BLaER1 treated with 17β-estradiol and CSF1 and Interleukin-3, amounts not matched to agents 10 nM and 100 nM (cell line): ENCODE data around the gene DAB2IP.
A peak's percentile ranks its signal among the peaks of the same experiment; 100 is the strongest.

Source experiments
- H3K27ac ChIP-seq, 11 experiments: shearing (Covaris generic); formaldehyde crosslinking; 2 replicates each; pipeline ENCODE4 v1.8.1; 2022
- H3K27me3 ChIP-seq, 11 experiments: shearing (Covaris generic); formaldehyde crosslinking; 2 replicates each; pipeline ENCODE4 v1.8.1; 2022
- H3K36me3 ChIP-seq, 11 experiments: shearing (Covaris generic); formaldehyde crosslinking; 2 replicates each; pipeline ENCODE4 v1.8.1; 2022
- H3K4me1 ChIP-seq, 10 experiments: shearing (Covaris generic); formaldehyde crosslinking; 2 replicates each; pipeline ENCODE4 v1.8.1; 2022
- H3K4me2 ChIP-seq, 11 experiments: shearing (Covaris generic); formaldehyde crosslinking; 2 replicates each; pipeline ENCODE4 v1.8.1; 2022
- H3K4me3 ChIP-seq, 10 experiments: shearing (Covaris generic); formaldehyde crosslinking; 2 replicates each; pipeline ENCODE4 v1.8.1; 2022
- H3K9ac ChIP-seq, 11 experiments: shearing (Covaris generic); formaldehyde crosslinking; 2 replicates each; pipeline ENCODE4 v1.8.1; 2022
- H3K9me3 ChIP-seq, 11 experiments: shearing (Covaris generic); formaldehyde crosslinking; replicated peaks in 1 of 11; 2 replicates each; pipeline ENCODE4 v1.8.1; 2022
- H4K20me1 ChIP-seq, 11 experiments: shearing (Covaris generic); formaldehyde crosslinking; 2 replicates each; pipeline ENCODE4 v1.8.1; 2022
- Cebpa-rat ChIP-seq, 11 experiments: shearing (Covaris generic); IDR thresholded peaks; 2 replicates each; pipeline ENCODE4 v1.8.1; 2022

Gene DAB2IP

DNA sequence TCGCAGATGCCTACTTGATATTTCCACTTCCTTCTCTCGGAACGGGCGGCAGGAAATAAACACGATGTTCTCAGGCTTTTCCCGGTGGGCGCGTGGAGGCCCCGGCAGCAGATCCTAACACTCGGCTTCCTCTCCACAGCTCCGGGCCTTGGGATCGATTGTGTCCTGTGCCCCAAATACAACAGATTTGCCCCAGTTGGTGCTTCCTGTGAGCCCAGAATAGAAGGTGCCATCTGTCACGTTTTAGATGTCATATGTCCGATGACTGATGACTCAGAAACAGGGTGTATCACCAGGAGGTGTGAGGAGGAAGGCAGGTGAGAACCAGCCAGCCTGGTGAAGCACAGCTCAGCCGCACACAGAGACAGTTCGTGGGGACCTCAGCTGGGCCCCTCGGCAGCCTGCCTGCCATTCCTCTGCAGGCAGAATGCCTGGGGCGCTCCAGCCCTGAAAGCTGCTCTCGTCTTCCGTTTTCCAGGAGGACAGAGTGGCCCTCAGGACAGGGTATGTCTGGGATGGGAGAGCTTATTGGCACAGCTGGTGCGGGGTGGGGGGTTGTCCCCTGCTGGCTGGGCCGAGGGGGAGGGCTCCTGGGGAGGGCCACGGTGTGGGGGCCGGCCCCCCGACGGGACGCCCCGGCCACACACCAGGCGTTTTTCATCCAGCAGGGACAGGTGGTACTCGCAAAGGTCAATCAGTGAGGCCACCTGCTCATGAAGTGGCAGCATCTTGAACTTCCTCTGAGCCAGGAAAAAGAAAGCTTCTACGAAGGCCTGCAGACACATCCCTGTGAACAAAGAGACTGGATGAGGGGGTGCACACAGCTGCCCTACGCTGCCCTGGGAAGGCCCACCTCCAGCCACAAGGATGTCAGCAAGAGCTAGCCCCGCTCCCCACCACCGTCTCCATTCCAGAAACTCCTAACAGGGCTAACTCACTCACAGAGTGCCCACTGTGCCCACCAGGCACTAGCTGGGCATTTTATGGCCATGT lies 171.0 kb downstream of the DAB2IP start:
- Histone ChIP-seq H3K36me3 (no peaks in the 10 kb centered on the region), H3K9me3 (no peaks in the 10 kb centered on the region), H4K20me1 (no peaks in the 10 kb centered on the region), H3K9ac (0 out of 22 replicates have a peak overlapping the region, but pooled peaks of 1 of the 11 experiments have one; percentile 9), H3K27ac (peak overlapping the region in 2 of 11 experiments; percentile 19 to 25; a peak in 2 of 22 replicates), H3K4me2 (peak overlapping the region; percentile 43 to 86 (median 68)), H3K4me3 (no peak overlapping the region), H3K4me1 (peaks cover 23 to 59% (median 48%) of the 10 kb centered on the region in 10 experiments), H3K27me3 (no peaks in the 10 kb centered on the region)
- no peak for TF ChIP-seq Cebpa-rat (IDR thresholded peaks at IDR 0.05)

DNA sequence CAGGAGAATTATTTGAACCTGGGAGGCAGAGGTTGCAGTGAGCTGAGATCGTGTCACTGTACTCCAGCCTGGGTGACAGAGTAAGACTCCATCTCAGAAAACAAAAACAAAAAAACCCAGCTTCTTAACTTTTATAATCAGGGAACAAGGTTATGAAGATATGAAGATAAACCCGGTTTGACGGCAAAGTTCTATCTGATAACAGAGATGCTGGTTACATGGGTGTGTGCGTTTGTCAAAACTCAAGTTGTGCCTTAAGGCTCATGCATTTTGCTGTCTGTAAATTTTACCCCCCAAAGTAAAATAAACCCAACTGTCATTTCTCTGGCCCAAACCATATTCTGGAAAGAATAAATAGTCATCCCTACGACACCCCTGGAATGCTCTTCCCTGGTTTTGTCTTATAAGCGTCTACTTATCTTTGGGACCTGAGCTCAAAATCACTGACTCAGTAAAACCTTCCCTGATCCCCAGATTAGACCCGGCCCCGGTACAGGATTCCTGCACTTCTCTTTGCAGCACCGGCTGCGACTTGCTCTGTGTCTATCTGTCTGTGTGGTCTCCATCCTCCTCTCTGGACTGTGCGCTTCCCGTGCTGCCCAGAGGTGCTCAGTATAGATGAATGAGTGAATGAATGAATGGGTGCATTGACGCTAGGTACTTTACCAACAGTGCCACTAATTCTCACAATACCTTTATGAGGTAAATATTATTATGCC lies 172.2 kb downstream of the DAB2IP start:
- Histone ChIP-seq H3K4me1 (peaks cover 23 to 59% (median 48%) of the 10 kb centered on the region in 10 experiments), H3K9me3 (no peaks in the 10 kb centered on the region), H3K27ac (no peak overlapping the region), H3K9ac (no peak overlapping the region), H3K27me3 (no peaks in the 10 kb centered on the region), H3K4me2 (no peak overlapping the region), H3K4me3 (no peak overlapping the region), H4K20me1 (no peaks in the 10 kb centered on the region), H3K36me3 (no peaks in the 10 kb centered on the region)
- no peak for TF ChIP-seq Cebpa-rat (IDR thresholded peaks at IDR 0.05)

DNA sequence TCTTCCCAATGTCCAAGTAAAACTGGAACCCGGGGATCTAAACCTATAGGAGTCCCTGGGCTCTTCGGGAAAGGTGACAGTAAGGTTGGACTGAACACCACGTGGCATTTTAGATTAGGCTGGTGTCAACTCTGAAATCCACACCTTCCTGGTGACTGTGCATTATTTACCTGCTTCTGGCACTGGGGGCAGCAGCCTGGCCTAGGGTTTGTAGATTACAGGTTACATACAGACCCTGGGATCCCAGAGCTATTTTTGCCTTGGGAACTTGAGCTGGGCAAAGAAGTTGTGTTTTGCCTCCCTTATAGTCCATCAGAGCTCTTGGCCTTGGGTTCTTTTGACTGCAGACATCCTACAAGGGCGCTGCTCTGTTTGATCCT lies 173.2 kb downstream of the DAB2IP start:
- Histone ChIP-seq H3K27me3 (no peaks in the 10 kb centered on the region), H3K4me1 (peaks cover 17 to 48% (median 39%) of the 10 kb centered on the region in 10 experiments), H3K9me3 (no peaks in the 10 kb centered on the region), H3K27ac (no peak overlapping the region), H3K4me2 (peak overlapping the region in 6 of 11 experiments; percentile 14 to 43 (median 23); a peak in 9 of 22 replicates), H4K20me1 (no peaks in the 10 kb centered on the region), H3K36me3 (no peaks in the 10 kb centered on the region), H3K4me3 (no peak overlapping the region), H3K9ac (no peak overlapping the region)
- no peak for TF ChIP-seq Cebpa-rat (IDR thresholded peaks at IDR 0.05)

DNA sequence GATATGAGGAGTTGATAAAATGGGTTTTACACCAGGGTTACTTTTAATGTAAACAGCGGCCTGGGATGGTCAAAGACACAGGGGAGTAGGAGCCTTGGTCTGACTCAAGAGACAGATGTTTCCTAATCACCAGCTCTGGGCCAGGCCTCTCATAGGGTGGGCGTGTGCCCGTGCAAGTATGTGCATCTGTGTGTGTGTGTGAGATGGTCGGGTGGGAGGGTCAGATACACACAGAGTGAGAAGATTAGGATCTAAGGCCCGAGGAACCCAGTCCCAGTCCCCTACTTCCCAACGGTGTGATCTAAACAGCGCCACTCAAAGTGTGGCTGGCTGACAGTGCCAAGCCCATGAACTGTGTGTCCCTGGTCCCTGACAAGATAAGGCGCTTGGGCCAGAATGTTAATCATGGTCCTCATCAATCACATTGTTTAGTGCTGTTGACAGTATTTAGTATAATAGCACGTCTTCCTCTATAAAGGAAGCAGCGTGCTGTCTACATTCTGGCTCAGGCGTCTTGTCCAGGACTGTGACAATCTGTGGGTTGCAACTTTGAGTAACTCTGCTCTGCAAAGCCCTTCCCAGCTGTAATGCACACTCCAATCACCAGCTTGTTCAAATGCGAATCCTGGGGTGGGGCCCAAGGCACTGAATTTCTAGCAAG lies 173.7 kb downstream of the DAB2IP start:
- no peak overlapping the region for H3K4me3 ChIP-seq
- H3K27me3 ChIP-seq = no peaks in the 10 kb centered on the region
- no peak overlapping the region for H3K9ac ChIP-seq
- H3K4me2 ChIP-seq = peak overlapping the region in 5 of 11 experiments; percentile 14 to 43 (median 27); a peak in 6 of 22 replicates
- H4K20me1 ChIP-seq = no peaks in the 10 kb centered on the region
- TF ChIP-seq Cebpa-rat (IDR thresholded peaks at IDR 0.05) = no peak
- peaks cover 15 to 43% (median 34%) of the 10 kb centered on the region in 10 experiments for H3K4me1 ChIP-seq
- no peaks in the 10 kb centered on the region for H3K36me3 ChIP-seq
- no peak overlapping the region for H3K27ac ChIP-seq
- H3K9me3 ChIP-seq = no peaks in the 10 kb centered on the region

DNA sequence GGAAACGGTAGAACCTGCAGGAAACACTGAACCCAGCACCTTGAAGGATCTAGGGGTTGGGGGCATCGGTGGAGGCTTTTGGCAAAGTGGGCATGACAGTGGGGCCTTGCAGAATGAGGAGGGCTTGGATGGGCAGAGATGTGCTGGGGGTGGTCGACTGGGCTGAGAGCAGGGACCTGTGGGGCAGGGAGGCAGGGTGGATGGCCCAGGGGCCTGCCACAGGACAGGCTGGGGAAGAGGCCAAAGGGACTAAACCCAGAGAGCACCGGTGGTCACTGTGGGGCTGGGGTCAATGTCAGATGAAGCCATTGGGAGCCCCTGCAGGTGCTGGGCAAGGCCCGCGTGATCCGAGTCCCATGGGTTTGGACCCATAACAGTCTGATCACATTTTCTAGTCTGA lies 175.3 kb downstream of the DAB2IP start:
- Histone ChIP-seq H3K4me3 (no peak overlapping the region), H3K36me3 (no peaks in the 10 kb centered on the region), H3K27me3 (no peaks in the 10 kb centered on the region), H3K9me3 (no peaks in the 10 kb centered on the region), H3K27ac (no peak overlapping the region), H3K4me1 (peaks cover 7 to 28% (median 18%) of the 10 kb centered on the region in 10 experiments), H3K4me2 (no peak overlapping the region), H4K20me1 (no peaks in the 10 kb centered on the region), H3K9ac (no peak overlapping the region)
- TF ChIP-seq Cebpa-rat (IDR thresholded peaks at IDR 0.05) = no peak

DNA sequence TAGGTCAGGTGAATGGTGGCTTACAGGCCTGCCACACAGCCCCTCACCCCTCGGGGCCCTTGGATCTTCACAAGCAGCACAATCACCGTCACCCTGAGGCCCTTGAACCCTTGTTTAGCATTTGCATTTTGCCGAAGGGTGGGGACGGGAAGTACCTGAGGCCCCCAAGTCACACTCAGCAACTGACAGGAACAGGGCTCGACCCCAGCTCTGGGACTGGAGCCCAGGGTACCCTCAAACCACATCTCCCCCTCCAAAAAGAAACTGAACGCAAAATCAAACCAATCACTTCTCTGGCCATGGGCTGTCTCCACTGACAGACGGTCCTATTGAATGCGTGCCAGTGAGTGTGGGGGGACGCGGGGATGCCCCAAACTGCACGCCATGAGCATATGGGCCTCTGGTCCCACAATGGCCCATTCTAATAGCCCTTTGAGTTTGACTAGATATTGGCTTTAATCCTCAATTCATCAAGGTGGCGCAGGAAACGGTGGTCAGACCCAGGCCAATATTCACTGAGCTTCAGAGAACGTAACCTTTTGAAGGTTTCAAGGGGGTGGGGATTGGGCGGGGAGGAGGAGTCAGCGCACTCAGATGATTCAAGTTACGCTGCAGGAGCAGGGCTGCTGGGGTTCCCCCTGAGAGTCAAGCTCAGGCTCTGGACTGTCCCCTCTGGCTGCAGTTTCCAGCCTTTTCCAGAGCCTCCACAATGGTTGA lies 176.0 kb downstream of the DAB2IP start:
- no peak overlapping the region for H3K4me3 ChIP-seq
- H3K9me3 ChIP-seq = no peaks in the 10 kb centered on the region
- H3K27me3 ChIP-seq = no peaks in the 10 kb centered on the region
- no peak overlapping the region for H3K9ac ChIP-seq
- peaks cover under 1 to 21% (median 11%) of the 10 kb centered on the region in 10 experiments; a peak in 17 of 20 replicates for H3K4me1 ChIP-seq
- no peak overlapping the region for H3K27ac ChIP-seq
- H4K20me1 ChIP-seq = no peaks in the 10 kb centered on the region
- no peak overlapping the region for H3K4me2 ChIP-seq
- H3K36me3 ChIP-seq = no peaks in the 10 kb centered on the region
- TF ChIP-seq Cebpa-rat (IDR thresholded peaks at IDR 0.05) = no peak

DNA sequence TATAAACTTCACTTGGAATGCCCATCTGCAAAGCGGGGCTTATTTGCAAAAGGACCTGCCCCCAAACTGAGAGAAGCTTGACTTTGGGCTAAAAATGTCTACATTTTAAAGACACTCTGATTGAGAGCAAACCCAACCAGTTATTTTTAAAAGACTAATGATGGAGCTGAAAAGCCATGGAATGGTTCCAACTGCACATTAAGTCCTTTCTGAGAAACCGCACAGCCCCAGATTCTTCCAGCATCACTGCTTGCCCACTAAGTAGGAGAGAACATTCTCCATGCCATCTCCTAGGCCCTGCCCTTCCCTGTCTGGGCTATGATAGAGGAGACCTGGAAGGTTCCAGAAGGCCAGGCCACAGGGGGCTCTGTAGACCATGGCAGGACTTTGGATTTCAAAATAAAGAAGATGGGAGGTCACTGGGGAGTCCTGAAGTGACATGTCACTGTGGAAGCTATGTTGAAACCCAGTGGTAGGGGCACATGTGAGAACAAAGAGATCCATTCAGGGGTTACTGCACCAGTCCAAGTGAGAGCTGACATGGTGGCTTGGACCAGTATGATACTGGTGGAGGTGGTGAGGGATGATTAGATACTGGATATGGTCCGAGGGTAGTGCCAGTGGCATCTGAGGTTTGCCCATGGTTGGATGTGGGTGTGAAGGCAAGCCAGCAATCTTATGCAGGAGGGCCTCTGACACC lies 179.2 kb downstream of the DAB2IP start:
- no peaks in the 10 kb centered on the region for H4K20me1 ChIP-seq
- H3K36me3 ChIP-seq = no peaks in the 10 kb centered on the region
- no peak overlapping the region for H3K4me3 ChIP-seq
- H3K9ac ChIP-seq = no peak overlapping the region
- H3K27ac ChIP-seq = no peak overlapping the region
- H3K4me1 ChIP-seq = peaks cover 0 to under 1% (median 0%) of the 10 kb centered on the region in 10 experiments; a peak in 1 of 20 replicates
- H3K27me3 ChIP-seq = no peaks in the 10 kb centered on the region
- H3K9me3 ChIP-seq = no peaks in the 10 kb centered on the region
- no peak for TF ChIP-seq Cebpa-rat (IDR thresholded peaks at IDR 0.05)
- no peak overlapping the region for H3K4me2 ChIP-seq

DNA sequence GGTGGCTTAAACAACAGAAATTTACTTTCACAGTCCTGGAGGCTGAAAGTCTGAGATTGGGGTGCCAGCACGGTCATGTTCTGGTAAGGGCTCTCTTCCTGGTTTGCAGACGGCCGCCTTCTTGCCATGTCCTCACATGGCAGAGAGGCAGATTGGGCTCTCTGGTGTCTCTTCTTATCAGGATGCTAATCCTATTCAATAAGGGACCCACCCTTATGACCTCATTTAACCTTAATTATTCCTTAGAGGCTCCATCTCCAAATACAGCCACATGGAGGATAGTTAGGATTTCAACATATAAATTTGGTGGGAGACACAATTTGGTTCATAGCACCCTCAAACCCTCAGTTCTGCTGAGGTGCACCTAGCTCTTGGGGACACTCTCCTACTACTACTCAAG lies 180.4 kb downstream of the DAB2IP start:
- TF ChIP-seq Cebpa-rat (IDR thresholded peaks at IDR 0.05) = no peak
- no peak overlapping the region for H3K4me2 ChIP-seq
- H3K9ac ChIP-seq = no peak overlapping the region
- H3K4me1 ChIP-seq = no peaks in the 10 kb centered on the region
- H3K27ac ChIP-seq = no peak overlapping the region
- H3K27me3 ChIP-seq = no peaks in the 10 kb centered on the region
- no peaks in the 10 kb centered on the region for H3K9me3 ChIP-seq
- no peaks in the 10 kb centered on the region; a peak in 1 of 22 replicates for H4K20me1 ChIP-seq
- no peaks in the 10 kb centered on the region for H3K36me3 ChIP-seq
- no peak overlapping the region for H3K4me3 ChIP-seq
